ENCODE results near the gene CHRNA7. TPM values are rescaled to one million over a fixed set of nuclear protein-coding genes. Genes with fewer than 3 reads are reported as not detected.

The CHRNA7 gene
- total RNA-seq, 1 donor from 2014 or later, result 0.73 TPM

DNA sequence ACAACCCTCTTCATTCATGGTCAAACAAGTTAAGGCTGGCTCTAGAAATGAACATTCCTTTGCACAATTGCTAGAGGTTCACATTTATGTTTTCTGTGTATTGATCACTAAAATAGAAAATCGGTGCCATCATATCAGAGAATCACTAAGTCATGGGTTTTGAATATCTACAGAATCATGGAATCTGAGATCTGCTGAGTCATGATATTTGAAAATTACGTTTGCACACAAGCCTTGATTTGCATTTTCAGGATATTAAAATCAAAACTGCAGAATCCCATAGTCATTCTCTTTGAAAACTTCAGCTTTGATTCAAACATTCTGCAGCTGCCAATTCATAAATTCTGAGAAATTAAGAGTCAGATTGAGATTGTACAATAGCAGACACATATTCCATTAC lies 26.1 kb upstream of the CHRNA7 start:
- H3K27ac Mint-ChIP-seq (ENCODE audit: unreplicated experiment), result no peak overlapping the region

DNA sequence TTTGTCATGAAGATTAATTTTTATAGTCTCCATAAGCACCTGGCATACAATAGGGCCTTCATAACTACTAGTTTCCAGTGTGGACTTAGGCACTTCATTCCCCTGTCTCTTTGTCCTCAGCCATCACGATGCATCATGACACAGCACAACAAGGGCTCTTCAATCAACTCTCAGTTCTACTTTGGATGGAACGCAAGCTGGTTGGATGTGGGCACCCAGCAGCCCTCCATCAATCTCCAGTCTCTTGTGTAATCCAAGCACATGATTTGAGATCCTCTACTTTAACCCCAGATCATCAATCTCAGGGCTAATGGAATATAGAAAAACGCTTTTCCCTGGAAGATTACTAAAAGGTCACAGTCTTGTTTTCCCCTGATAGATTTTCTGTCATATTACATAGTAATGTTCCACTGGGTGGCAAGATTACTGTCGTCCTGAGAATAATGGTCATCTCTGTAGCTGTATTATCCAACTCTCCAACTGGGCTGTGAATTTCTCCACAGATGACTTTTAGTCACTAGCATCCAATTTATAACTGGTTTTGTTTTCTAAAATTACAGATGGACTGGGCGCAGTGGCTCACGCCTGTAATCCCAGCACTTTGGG lies 22.9 kb upstream of the CHRNA7 start:
- no peak for DNase-seq (ENCODE audit: extremely low spot score, unreplicated experiment)
- Mint-ChIP-seq H3K4me1 (ENCODE audit: unreplicated experiment) (no peaks in the 10 kb centered on the region), H3K9me3 (ENCODE audit: unreplicated experiment) (no peaks in the 10 kb centered on the region), H3K4me3 (ENCODE audit: unreplicated experiment) (no peak overlapping the region), H3K36me3 (ENCODE audit: unreplicated experiment) (no peaks in the 10 kb centered on the region), H3K27me3 (ENCODE audit: unreplicated experiment) (no peaks in the 10 kb centered on the region), H3K27ac (ENCODE audit: unreplicated experiment) (no peak overlapping the region)
- TF ChIP-seq, protein P1, sequence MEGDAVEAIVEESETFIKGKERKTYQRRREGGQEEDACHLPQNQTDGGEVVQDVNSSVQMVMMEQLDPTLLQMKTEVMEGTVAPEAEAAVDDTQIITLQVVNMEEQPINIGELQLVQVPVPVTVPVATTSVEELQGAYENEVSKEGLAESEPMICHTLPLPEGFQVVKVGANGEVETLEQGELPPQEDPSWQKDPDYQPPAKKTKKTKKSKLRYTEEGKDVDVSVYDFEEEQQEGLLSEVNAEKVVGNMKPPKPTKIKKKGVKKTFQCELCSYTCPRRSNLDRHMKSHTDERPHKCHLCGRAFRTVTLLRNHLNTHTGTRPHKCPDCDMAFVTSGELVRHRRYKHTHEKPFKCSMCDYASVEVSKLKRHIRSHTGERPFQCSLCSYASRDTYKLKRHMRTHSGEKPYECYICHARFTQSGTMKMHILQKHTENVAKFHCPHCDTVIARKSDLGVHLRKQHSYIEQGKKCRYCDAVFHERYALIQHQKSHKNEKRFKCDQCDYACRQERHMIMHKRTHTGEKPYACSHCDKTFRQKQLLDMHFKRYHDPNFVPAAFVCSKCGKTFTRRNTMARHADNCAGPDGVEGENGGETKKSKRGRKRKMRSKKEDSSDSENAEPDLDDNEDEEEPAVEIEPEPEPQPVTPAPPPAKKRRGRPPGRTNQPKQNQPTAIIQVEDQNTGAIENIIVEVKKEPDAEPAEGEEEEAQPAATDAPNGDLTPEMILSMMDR (IDR thresholded peaks at IDR 0.05), result no peak

More for the DNA sequence above, 26.1 kb upstream of the CHRNA7 start:
- no peaks in the 10 kb centered on the region for H3K36me3 Mint-ChIP-seq (ENCODE audit: unreplicated experiment)
- no peaks in the 10 kb centered on the region for H3K4me1 Mint-ChIP-seq (ENCODE audit: unreplicated experiment)
- no peak overlapping the region for H3K4me3 Mint-ChIP-seq (ENCODE audit: unreplicated experiment)
- DNase-seq (ENCODE audit: extremely low spot score, unreplicated experiment), result no peak
- TF ChIP-seq, protein P1 (IDR thresholded peaks at IDR 0.05), result no peak
- no peaks in the 10 kb centered on the region for H3K9me3 Mint-ChIP-seq (ENCODE audit: unreplicated experiment)
- H3K27me3 Mint-ChIP-seq (ENCODE audit: unreplicated experiment), result no peaks in the 10 kb centered on the region

DNA sequence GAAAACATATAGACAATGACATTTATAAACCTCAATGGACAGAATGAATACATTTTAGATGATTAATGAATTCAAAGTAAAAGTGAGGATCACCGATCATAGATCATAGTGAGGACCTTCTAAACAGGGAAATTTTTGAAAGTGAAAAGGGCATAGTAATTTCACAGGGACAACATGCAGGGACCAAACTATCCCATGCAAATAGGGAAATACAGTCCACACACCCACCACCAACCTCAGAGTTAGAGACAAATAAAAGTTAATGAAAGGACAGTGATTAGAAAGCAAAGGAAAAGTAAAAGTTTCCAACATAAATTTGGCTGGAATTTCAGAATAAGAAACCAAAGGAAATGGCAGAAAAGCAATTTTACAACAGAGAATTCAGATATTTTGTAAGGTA lies 15.4 kb upstream of the CHRNA7 start:
- H3K27ac Mint-ChIP-seq (ENCODE audit: unreplicated experiment), result no peak overlapping the region
- no peaks in the 10 kb centered on the region for H3K4me1 Mint-ChIP-seq (ENCODE audit: unreplicated experiment)
- H3K4me3 Mint-ChIP-seq (ENCODE audit: unreplicated experiment), result no peak overlapping the region
- no peak for DNase-seq (ENCODE audit: extremely low spot score, unreplicated experiment)
- H3K9me3 Mint-ChIP-seq (ENCODE audit: unreplicated experiment), result peaks cover 4% of the 10 kb centered on the region
- H3K27me3 Mint-ChIP-seq (ENCODE audit: unreplicated experiment), result peaks cover 2% of the 10 kb centered on the region
- H3K36me3 Mint-ChIP-seq (ENCODE audit: unreplicated experiment), result no peaks in the 10 kb centered on the region
- TF ChIP-seq, protein P1 (IDR thresholded peaks at IDR 0.05), result no peak

DNA sequence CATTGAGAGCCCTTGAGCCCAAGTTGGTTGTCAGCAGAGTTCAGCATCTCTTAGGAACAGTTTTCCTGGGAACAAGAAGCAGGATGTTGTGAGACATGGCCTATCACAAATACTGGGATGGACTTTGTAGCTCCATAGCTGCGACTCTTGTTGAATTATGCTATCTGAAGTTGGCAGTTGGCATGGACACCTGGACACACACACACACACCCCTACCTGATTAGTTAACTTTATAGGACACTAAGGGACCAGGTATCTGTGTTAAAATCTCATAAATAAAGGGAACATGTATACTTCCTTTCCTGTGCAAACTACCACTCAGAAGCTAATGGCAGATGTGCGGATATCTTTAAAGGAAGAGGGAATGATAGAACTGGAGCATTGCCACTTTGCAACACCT lies 10.2 kb upstream of the CHRNA7 start:
- TF ChIP-seq, protein P1 (IDR thresholded peaks at IDR 0.05), result no peak
- no peaks in the 10 kb centered on the region for H3K36me3 Mint-ChIP-seq (ENCODE audit: unreplicated experiment)
- H3K27me3 Mint-ChIP-seq (ENCODE audit: unreplicated experiment), result peaks cover 13% of the 10 kb centered on the region
- H3K27ac Mint-ChIP-seq (ENCODE audit: unreplicated experiment), result no peak overlapping the region
- no peaks in the 10 kb centered on the region for H3K4me1 Mint-ChIP-seq (ENCODE audit: unreplicated experiment)
- no peak for DNase-seq (ENCODE audit: extremely low spot score, unreplicated experiment)
- no peaks in the 10 kb centered on the region for H3K9me3 Mint-ChIP-seq (ENCODE audit: unreplicated experiment)
- H3K4me3 Mint-ChIP-seq (ENCODE audit: unreplicated experiment), result no peak overlapping the region

GRCh38 chr15:32028921-32029320 lies 1.4 kb upstream of the CHRNA7 start:
- Mint-ChIP-seq H3K4me3 (ENCODE audit: unreplicated experiment) (no peak overlapping the region), H3K27me3 (ENCODE audit: unreplicated experiment) (peaks cover 74% of the 10 kb centered on the region), H3K4me1 (ENCODE audit: unreplicated experiment) (peaks cover 10% of the 10 kb centered on the region)

More at GRCh38 chr15:32028921-32029320, 1.4 kb upstream of the CHRNA7 start:
- TF ChIP-seq, protein P1 (IDR thresholded peaks at IDR 0.05), result no peak
- Mint-ChIP-seq H3K27ac (ENCODE audit: unreplicated experiment) (no peak overlapping the region), H3K36me3 (ENCODE audit: unreplicated experiment) (no peaks in the 10 kb centered on the region), H3K9me3 (ENCODE audit: unreplicated experiment) (no peaks in the 10 kb centered on the region)
- DNase-seq (ENCODE audit: extremely low spot score, unreplicated experiment), result no peak

All from osteocyte (in vitro differentiated cells).